CD4-positive, alpha-beta T cell treated with Interleukin-6 for 4 hours (primary cell): ENCODE measurements around the gene ACKR2.

Source experiments
- DNase-seq: peaks from one replicate; pipeline ENCODE4 v3.0.0-alpha.2; 2020; ENCODE audit warnings: mixed read lengths

Gene ACKR2

DNA sequence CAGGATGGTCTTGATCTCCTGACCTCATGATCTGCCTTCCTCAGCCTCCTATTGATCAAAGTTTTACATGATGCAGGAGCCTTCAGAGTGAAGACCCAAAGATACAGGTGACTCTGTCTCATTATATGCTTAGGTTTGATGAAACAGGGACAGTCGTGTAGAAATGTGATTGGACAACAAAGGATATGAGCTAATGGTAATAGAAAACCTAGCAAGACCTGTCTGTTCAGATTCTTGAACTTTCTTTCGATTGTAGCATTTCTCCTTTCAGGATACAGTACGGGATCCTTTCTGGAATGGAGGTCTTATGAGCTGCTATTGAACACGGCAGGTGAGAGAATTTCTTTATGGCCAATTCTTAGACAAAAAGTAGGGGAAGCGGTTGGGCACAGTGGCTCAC lies at the start of gene ACKR2:
Gene ACKR2 (plus strand): TSS at position 244 of the 400 bp plus-strand sequence. CDS start 55,058 bp downstream, outside the sequence.
- DNase-seq: no peak

DNA sequence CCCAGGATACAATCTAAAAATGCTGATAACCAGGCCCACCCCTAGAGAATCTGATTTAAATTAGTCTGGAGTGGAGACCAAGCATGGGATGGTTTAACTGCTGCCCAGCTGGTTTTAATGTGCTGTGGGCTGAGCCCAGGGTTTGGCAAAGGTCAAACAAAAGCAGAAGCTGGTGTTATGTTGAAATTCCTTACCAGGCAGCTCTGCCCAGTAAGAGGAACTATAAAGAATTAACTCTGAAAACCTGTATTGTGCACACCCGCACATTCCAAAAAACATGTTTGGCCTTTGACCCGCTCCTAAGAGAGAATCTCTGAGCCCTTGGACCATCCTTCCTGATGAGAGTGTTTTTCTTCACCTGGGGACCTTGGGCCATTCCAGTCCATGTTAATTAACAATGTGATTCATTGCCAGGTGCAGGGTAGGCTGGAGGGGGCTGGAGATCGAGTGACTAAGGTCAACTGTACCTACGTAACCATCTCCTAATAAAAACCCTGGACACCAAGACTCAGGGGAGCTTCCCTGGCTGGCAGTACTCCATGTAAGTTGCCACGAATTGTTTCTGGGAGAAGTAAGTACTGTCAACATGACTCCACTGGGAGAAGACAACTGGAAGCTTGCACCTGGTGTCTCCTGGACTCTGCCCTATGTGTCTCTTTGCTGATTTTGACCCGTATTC lies 47.1 kb upstream of the ACKR2 start:
- no peak for DNase-seq

- no peak for DNase-seq
Measured at GRCh38 chr3:42763021-42763420, 46.2 kb upstream of the ACKR2 start.

DNA sequence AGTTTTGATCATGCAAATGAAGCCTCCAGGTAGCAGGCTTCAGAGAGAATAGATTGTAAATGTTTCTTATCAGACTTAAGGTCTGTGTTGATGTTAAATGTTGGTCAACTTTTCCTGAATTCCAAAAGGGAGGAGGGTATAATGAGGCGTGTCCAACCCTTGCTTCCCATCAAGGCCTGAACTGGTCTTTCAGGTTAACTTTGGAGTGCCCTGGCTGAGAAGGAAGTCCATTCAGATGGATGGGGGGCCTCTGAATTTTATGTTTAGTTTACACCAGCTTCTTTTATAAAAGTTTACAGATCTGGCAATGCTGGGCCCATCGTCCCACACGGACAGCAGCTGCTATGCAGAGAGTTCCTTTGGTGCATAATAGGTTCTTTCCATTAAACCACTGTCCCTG lies 45.1 kb upstream of the ACKR2 start:
- DNase-seq: no peak

DNA sequence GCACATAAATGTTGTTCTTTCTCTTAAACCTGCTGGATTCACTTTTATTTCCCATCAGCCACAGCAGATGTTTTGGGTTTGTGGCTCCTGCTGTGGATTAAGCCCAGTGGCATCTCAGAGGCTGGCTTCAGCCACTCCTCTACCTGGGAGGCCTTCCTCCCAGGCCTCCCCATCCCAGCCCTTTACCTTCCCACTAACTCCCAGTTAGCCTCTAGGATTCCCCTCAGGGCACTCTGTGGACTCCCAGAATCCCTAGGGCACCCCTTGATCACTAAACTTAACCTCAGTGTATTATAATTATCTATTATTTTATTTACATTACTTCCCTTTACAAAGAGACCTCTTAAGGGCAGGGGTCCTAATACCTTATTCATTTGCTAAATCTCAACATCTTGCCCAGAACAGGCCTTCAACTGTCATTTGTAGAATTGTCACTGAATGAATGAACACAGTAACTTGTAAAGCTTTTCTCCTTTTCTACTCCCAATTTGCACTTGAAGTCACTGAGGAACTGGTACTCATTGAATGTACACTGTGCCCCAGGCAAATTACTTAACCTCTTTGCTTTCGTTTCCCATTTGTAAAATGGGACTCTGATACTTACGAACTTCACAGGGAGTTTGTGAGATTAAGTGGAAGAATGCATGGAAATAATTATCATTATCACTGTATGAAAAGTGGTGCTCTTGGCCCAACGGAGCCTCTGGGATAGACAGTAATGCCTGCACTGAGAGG lies 44.5 kb upstream of the ACKR2 start:
- no peak for DNase-seq

GRCh38 chr3:42769477-42770131 lies 39.6 kb upstream of the ACKR2 start:
- no peak for DNase-seq

GRCh38 chr3:42771271-42771670 lies 38.0 kb upstream of the ACKR2 start:
- DNase-seq: no peak

GRCh38 chr3:42772670-42773408 lies 36.4 kb upstream of the ACKR2 start, which contains the start of gene CCDC13:
TSS of gene CCDC13 (minus strand) at chr3:42773253. CDS start at chr3:42758345, 14,908 bp downstream.
- peak; percentile 87 for DNase-seq

DNA sequence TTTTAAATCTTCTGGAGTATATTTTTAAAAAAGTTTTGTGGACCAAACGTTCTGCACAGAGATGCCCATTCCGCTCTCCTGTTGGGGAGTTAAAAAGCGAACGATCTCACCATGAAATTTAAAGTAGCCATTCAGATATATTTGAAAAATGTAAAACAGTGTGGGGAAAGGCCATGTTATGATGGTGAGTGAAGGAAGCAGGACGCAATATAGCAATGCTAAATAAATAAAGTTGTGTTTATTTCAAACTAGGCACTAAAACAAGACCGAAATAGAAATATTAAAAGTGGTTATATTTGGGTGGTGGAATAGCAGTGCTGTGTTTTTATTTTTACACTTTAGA lies 35.9 kb upstream of the ACKR2 start:
- no peak for DNase-seq

GRCh38 chr3:42778644-42779043 lies 30.6 kb upstream of the ACKR2 start:
- no peak for DNase-seq

DNA sequence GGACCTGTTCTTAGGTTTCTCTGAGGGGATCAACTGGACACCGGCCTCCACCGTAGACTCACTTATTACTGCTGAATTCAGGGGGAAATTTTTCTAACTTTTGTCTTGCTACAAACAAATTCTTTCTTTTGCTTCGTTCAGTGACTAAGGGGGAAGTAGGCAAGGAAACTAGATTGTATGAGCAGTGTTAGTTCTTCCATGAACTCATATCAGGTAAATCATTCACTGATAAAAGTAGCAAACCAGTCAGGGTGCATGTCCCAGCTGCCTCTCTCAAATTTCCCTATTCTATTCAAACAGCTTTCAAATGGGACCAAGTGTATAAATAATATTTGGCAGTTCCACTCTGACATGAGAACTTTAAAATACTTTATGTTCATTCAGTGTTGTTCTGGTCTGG lies 28.8 kb upstream of the ACKR2 start:
- no peak for DNase-seq

DNA sequence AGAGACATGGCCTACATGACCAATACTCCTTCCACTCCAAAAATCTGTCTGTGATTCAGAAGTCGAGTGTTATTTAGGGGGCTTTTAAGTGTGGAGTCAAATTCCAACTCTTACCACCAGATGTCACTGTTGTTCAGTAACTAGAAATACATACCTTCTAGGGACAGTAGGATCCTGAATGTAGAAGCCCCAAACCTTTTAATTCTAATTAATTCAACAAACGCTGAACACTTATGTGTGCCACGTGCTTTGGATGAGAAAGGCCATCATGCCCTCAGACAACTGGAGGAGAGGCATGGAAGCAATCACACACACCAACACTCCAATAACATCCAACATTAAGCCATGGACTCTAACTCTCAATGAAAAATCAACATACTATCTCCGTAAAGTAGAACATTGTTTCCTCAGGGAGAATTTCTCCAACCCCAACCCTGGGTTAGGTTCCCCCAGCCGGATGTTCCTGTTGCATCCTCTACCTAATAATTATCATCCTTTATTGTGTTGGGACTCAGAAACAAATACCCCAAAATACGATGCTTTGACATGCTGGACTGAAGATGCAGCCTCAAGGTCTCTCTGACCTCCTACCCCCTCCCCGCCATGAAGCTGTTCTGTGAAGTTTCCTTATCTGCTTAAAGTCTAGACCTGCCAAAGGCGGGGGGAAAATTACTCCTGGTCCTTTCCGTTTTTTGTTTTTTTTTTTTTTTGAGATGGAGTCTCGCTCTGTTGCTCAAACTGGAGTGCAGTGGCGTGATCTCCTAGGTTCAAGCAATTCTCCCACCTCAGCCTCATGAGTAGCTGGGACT lies 28.1 kb upstream of the ACKR2 start:
- peak; percentile 37 for DNase-seq

GRCh38 chr3:42786212-42786611 lies 23.0 kb upstream of the ACKR2 start:
- no peak for DNase-seq

GRCh38 chr3:42786631-42787030 lies 22.6 kb upstream of the ACKR2 start:
- no peak for DNase-seq

DNA sequence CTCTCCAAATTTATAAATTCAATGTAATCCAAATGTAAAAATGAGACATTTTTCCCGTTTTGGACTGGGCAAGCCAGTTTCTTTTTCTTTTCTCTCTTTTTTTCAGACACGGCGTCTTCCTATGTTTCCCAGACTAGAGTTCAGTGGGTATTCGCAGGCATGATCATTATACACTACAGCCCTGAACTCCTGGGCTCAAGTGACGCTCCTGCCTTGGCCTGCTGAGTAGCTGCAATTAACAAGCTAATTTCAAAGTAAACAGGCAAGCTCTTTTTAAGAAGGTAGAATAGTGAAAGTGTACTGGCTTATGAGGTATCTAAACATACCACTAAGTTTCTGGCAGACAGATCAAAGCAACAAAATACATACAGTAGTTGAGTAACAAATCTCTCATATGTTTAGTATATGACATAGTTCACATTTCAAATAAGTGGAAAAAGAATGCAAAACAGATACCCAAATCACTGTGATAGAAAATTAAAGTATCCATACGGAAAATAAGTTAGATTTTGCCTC lies 18.5 kb upstream of the ACKR2 start:
- no peak for DNase-seq

GRCh38 chr3:42795621-42796181 lies 13.5 kb upstream of the ACKR2 start:
- DNase-seq: no peak

DNA sequence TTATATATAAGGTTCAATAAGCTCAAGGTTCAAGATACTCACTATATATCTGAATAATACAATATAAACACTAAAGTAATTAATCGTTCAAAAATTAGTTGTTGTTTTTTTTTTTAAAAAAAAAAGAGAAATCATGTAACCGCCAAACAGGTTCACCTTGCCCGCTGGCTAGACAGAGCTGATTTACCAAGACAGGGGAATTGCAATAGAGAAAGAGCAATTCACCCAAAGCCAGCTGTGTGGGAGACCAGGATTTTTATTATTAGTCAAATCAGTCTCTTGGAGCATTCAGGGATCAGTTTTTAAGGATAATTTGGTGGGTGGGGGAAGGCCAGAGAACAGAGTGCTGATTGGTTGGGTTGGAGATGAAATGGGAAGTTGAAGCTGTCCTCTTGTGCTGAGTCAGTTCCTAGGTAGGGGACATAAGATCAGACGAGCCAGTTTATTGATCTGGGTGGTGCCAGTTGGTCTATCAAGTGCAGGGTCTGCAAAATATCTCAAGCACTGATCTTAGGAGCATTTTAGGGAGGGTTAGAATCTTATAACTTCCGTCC lies 12.8 kb upstream of the ACKR2 start:
- DNase-seq: no peak

- DNase-seq: no peak
Measured at GRCh38 chr3:42799376-42799775, 9.9 kb upstream of the ACKR2 start.

- no peak for DNase-seq
Measured at GRCh38 chr3:42800251-42800650, 9.0 kb upstream of the ACKR2 start.

DNA sequence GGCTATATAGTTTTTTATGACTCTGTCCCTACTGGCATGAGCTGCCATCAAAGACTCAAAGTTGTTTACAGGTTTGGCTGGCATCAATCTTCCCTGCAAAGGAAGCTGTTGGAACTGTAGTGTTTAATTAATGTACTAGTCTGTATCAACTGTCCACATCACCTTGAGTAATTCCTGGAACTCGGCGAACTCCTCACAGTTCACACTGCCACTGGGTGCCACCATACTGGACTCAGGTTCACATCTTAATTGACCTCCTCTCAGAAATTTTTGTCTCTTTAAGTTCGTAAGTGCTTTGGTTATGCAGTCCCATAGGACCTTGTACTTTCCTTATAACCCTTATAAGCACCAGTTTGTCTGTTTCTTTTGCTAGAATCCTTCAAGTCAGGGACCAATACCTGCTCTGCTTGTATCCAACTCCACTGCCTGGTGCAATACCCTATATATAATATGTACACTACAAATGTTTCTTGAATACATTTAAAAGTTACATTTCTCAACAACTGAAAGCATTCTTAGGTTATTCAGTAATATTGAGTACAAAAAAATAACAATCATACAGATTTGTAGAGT lies 8.1 kb upstream of the ACKR2 start:
- no peak for DNase-seq

DNA sequence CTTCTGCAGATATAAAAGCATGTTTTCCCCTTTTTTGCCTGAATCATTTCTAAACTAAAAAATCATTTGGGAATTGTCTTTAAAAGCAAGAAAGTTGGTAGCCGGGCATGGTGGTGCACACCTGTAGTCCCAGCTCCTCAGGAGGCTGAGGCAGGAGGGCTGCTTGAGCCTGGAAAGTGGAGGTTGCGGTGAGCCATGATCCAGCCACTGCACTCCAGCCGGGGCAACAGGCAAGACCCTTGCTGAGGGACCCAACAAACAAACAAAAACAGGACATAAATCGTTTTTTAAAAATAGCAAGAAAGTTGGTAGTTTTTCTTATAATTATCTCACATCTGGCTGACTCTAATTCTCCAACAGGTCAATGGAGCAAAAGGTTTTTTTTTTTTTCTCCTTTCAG lies 7.5 kb upstream of the ACKR2 start:
- DNase-seq: no peak
